OCI-LY7 (cell line): ENCODE results near the gene METTL26. TPM values are rescaled to one million over a fixed set of nuclear protein-coding genes. Genes with fewer than 3 reads are reported as not detected.

Experiments used
- BruUV-seq: library from RNA; stranded (reverse); fragments of 400-500 nt; replicated peaks from 2 replicates; lab custom pipeline; 2021; lab: Mats Ljungman, UMichigan
- CTCF ChIA-PET: fragments of 300-600 bp; sonication (Branson Sonifier 250); formaldehyde crosslinking; loops from one replicate; lab custom pipeline; 2022; ENCODE audit warnings: antibody characterized with exemption; ENCODE audit not compliant: unreplicated experiment; lab: Charles Lee
- POLR2A ChIA-PET: fragments of 300-600 bp; sonication (Branson Sonifier 250); formaldehyde crosslinking; loops from one replicate; lab custom pipeline; 2022; ENCODE audit warnings: antibody characterized with exemption; lab: Charles Lee
- DNase-seq: peaks from one replicate; pipeline ENCODE4 v3.0.0-alpha.2; 2015; ENCODE audit warnings: low spot score
- H2AFZ ChIP-seq: fragments of 200-600 bp; sonication (generic), shearing (Covaris generic); 2 replicates; pipeline ENCODE4 v1.6.1; 2014; ENCODE audit warnings: mild to moderate bottlenecking, antibody characterized with exemption, low read length, moderate library complexity
- H3K27ac ChIP-seq: fragments of 200-600 bp; sonication (generic); 2 replicates; pipeline ENCODE4 v1.5.1; 2014; ENCODE audit warnings: mixed run types, low read depth, mild to moderate bottlenecking, moderate library complexity, low read length, inconsistent platforms; ENCODE audit not compliant: poor library complexity, severe bottlenecking
- H3K36me3 ChIP-seq: fragments of 200-600 bp; sonication (generic); 2 replicates; pipeline ENCODE4 v1.6.1; 2014; ENCODE audit warnings: mild to moderate bottlenecking, antibody characterized with exemption, low read length, moderate library complexity, mixed read lengths; ENCODE audit not compliant: insufficient read depth
- H3K4me1 ChIP-seq: fragments of 200-600 bp; sonication (generic); 2 replicates; pipeline ENCODE4 v1.5.1; 2014; ENCODE audit warnings: mild to moderate bottlenecking, low read length; ENCODE audit not compliant: insufficient read depth, poor library complexity, severe bottlenecking
- H3K4me2 ChIP-seq: fragments of 200-600 bp; sonication (generic); 2 replicates; pipeline ENCODE4 v1.6.1; 2014; ENCODE audit warnings: mild to moderate bottlenecking, low read length
- H3K4me3 ChIP-seq: fragments of 200-600 bp; sonication (generic); 2 replicates; pipeline ENCODE4 v1.5.1; 2014; ENCODE audit warnings: mild to moderate bottlenecking, low read depth, low read length; ENCODE audit not compliant: poor library complexity, severe bottlenecking
- H3K79me2 ChIP-seq: fragments of 200-600 bp; sonication (generic); 2 replicates; pipeline ENCODE4 v1.6.1; 2016; ENCODE audit warnings: low read depth, mild to moderate bottlenecking, low read length, moderate library complexity, mixed read lengths; ENCODE audit not compliant: insufficient read depth
- H3K9me2 ChIP-seq: fragments of 200-600 bp; sonication (generic); 2 replicates; pipeline ENCODE4 v1.6.1; 2016; ENCODE audit warnings: mild to moderate bottlenecking, low read length, mixed read lengths; ENCODE audit not compliant: insufficient read depth
- H3K9me3 ChIP-seq: fragments of 200-600 bp; sonication (generic); 2 replicates; pipeline ENCODE4 v1.6.1; 2014; ENCODE audit warnings: mild to moderate bottlenecking, mixed run types, low read length, mixed read lengths
- H4K20me1 ChIP-seq: fragments of 200-600 bp; sonication (generic); 2 replicates; pipeline ENCODE4 v1.6.1; 2014; ENCODE audit warnings: mild to moderate bottlenecking, antibody characterized with exemption, low read length, moderate library complexity, mixed read lengths; ENCODE audit not compliant: insufficient read depth
- EZH2phosphoT487 ChIP-seq: fragments of 200-600 bp; sonication (generic); IDR thresholded peaks from 2 replicates; pipeline ENCODE4 v1.6.1; 2018; ENCODE audit warnings: low read depth, borderline replicate concordance, mild to moderate bottlenecking, mixed run types, antibody characterized with exemption, low read length, moderate library complexity, mixed read lengths
- intact Hi-C: fragments of 100-400 bp; cut with micrococcal nuclease; formaldehyde crosslinking; loops from one replicate; pipeline ENCODE4 v1.10.0; 2022; ENCODE audit not compliant: unreplicated experiment
- total RNA-seq, 2 experiments: library from RNA; depleted of rRNA in 1 of 2; stranded (reverse); fragments of >200 nt in 1 of 2; shearing (Covaris generic) in 1 of 2; gene quantifications; 2 replicates each; pipeline ENCODE4 v1.2.3, GENCODE V29; 2014 to 2022
- TF ChIP-seq, protein P1 (sequence below): fragments of 200-600 bp; sonication (generic); conservative IDR thresholded peaks from 2 replicates; pipeline ENCODE4 v1.5.1; 2014; ENCODE audit warnings: mild to moderate bottlenecking, antibody characterized with exemption, low read length, moderate library complexity, mixed read lengths

METTL26 gene
- total RNA-seq, 2 experiments from 2014 or later, result 99.0 to 152 TPM

DNA sequence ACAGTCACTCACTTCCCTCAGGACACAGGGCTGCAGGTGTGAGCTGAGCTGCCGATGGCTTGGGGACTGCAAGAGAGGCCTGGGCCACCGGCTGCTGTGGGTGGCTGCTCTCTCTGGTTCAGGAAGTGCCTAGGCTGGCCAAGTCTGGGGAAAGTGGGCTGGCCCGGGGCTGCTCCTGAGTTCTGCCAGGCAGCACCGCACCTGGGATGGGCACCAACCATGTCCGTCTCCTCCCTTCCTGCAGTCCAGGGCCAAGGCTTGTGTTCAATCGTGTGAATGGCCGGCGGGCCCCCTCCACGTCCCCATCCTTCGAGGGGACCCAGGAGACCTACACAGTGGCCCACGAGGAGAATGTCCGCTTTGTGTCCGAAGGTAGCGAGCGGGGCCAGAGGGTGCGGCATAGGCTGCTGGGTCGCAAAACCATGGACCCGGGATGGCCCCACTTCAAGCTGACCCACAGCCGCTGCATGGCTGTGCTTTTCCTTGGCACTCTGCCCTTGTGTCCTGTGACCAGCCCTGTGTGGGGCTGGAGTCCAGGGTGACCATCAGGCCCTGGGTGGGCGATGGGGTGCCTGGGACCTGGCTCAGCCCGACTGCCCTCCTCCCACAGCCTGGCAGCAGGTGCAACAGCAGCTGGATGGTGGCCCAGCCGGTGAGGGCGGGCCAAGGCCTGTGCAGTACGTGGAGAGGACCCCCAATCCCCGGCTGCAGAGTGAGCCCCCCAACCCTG is 11.2 kb upstream of the METTL26 start:
- Histone ChIP-seq H3K4me3 (peak overlapping the region; percentile 70), H3K9me2 (no peaks in the 10 kb centered on the region), H3K79me2 (peaks cover 4% of the 10 kb centered on the region; the same call in 1 of the 2 replicates), H3K9me3 (no peaks in the 10 kb centered on the region), H3K27ac (no peak overlapping the region), H4K20me1 (no peaks in the 10 kb centered on the region), H3K4me1 (peaks cover 32% of the 10 kb centered on the region), H3K36me3 (peaks cover 5% of the 10 kb centered on the region), H2AFZ (no peak overlapping the region), H3K4me2 (peak overlapping the region; percentile 77)
- no TSS peak for BruUV-seq
- intact Hi-C loops, result no loop called here
- DNase-seq, result no peak
- POLR2A ChIA-PET, result no interaction called here
- CTCF ChIA-PET, result no interaction called here
- TF ChIP-seq, protein P1, sequence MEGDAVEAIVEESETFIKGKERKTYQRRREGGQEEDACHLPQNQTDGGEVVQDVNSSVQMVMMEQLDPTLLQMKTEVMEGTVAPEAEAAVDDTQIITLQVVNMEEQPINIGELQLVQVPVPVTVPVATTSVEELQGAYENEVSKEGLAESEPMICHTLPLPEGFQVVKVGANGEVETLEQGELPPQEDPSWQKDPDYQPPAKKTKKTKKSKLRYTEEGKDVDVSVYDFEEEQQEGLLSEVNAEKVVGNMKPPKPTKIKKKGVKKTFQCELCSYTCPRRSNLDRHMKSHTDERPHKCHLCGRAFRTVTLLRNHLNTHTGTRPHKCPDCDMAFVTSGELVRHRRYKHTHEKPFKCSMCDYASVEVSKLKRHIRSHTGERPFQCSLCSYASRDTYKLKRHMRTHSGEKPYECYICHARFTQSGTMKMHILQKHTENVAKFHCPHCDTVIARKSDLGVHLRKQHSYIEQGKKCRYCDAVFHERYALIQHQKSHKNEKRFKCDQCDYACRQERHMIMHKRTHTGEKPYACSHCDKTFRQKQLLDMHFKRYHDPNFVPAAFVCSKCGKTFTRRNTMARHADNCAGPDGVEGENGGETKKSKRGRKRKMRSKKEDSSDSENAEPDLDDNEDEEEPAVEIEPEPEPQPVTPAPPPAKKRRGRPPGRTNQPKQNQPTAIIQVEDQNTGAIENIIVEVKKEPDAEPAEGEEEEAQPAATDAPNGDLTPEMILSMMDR, result no peak
- no peak for TF ChIP-seq EZH2phosphoT487

DNA sequence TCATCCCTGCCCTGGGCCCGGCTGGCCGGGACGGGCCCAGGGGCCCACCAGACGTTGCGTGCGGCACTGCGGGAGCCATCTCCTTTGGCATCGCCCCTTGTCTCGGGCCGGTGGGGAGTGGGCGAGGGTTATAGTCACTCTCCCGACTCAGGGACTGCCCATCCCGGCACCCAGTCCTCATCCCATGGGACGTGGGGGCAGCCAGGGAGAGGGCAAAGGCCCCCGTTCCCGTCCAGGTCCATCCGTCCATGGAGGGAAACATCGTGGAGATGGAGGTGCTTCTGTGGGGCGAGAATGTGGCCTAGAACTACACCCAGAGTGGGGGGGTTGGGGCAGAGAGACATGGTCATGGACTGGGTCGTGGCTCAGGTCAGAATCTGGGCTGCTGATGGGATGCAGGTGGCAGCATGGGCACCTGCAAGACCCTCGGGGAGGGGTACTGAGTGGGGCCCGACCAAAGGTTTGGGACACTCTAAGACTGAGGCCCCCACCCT is 10.6 kb upstream of the METTL26 start:
- ChIA-PET CTCF (no interaction called here), POLR2A (no interaction called here)
- Histone ChIP-seq H4K20me1 (no peaks in the 10 kb centered on the region), H3K4me3 (no peak overlapping the region), H3K4me1 (peaks cover 32% of the 10 kb centered on the region), H2AFZ (no peak overlapping the region), H3K9me2 (no peaks in the 10 kb centered on the region), H3K27ac (no peak overlapping the region), H3K36me3 (no peaks in the 10 kb centered on the region; the same call in 1 of the 2 replicates), H3K79me2 (peaks cover 4% of the 10 kb centered on the region; the same call in 1 of the 2 replicates), H3K9me3 (no peaks in the 10 kb centered on the region), H3K4me2 (no peak overlapping the region)
- no TSS peak for BruUV-seq
- TF ChIP-seq EZH2phosphoT487, result no peak
- TF ChIP-seq, protein P1, result no peak
- intact Hi-C loops, result no loop called here
- no peak for DNase-seq
